Measurements from ENCODE around the gene NPEPPS.

Gene NPEPPS

GRCh38 chr17:47605011-47605410, 74.1 kb downstream of the NPEPPS start:
- no peak for DNase-seq (ENCODE audit: low read depth)
- H3K4me3 ChIP-seq (replicated peaks; ENCODE audit: low read depth, low read length), result no peak overlapping the region
- no peak for TF ChIP-seq CTCF (IDR thresholded peaks at IDR 0.05; ENCODE audit: low read length, missing control alignments)

DNA sequence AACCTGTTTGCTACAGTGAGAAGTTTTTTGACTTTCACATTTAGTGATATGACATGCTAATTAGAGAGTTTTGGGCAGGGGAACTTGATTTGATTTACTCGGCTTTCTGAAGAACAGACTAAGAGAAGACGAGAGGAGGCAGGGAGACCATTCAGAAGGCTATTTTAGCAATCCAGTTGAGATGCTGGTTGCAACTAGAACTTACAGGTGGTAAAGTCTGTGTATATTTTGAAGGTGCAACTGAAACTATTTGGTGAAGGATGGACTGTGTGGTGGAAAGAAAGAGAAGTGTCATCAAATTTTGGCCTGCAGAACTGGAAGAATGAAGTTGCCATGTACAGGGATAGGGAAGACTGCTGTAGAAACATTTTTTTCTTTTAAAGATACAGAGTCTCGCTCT, 76.6 kb downstream of the NPEPPS start:
- H3K4me3 ChIP-seq (replicated peaks; ENCODE audit: low read depth, low read length), result no peak overlapping the region
- no peak for DNase-seq (ENCODE audit: low read depth)
- TF ChIP-seq CTCF (IDR thresholded peaks at IDR 0.05; ENCODE audit: low read length, missing control alignments), result no peak

DNA sequence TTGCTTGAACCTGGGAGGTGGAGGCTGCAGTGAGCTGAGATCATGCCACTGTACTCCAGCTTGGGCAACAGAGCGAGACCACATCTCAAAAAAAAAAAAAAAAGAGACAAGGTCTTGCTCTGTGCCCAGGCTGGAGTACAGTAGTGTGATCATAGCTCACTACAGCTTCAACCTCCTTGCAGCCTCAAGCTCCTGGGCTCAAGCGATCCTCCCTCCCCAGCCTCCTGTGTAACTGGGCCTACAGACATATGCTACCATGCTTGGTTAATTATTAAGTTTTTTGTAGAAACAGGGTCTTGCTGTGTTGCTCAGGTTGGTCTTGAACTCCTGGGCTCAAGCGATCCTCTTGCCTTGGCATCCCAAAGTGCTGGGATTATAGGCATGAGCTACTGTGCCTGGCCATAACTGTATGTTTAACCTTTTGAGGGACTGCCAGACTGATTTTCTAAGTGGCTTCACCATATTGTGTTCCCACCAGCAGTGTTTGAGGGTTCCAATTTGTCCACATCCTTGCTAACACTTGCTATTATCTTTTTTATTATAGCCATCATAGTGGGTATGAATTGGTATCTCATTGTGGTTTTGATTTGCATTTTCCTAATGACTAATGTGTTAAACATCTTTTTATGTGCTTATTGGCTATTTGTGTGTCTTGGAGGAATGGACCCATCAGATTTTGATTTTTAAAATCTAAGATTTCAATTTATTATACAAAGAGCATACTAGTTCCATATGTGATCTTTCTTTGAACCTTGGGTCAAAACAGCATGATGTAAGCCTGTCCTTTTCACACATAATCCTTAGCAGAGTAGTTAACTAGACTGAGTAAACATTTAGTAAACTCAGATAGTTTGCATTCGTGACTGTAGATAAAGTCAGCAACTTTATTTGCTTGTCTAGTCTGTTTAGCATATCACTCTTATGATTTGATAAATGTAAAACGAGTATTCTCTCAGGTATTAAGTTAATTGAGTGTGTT, 80.8 kb downstream of the NPEPPS start:
- no peak for DNase-seq (ENCODE audit: low read depth)
- no peak for TF ChIP-seq CTCF (IDR thresholded peaks at IDR 0.05; ENCODE audit: low read length, missing control alignments)
- H3K4me3 ChIP-seq (replicated peaks; ENCODE audit: low read depth, low read length), result no peak overlapping the region

- peak; percentile 74 for DNase-seq (ENCODE audit: low read depth)
- H3K4me3 ChIP-seq (replicated peaks; ENCODE audit: low read depth, low read length), result no peak overlapping the region
- peak; percentile 58 for TF ChIP-seq CTCF (IDR thresholded peaks at IDR 0.05; ENCODE audit: low read length, missing control alignments)
Observed at GRCh38 chr17:47615766-47616424, 85.0 kb downstream of the NPEPPS start.

DNA sequence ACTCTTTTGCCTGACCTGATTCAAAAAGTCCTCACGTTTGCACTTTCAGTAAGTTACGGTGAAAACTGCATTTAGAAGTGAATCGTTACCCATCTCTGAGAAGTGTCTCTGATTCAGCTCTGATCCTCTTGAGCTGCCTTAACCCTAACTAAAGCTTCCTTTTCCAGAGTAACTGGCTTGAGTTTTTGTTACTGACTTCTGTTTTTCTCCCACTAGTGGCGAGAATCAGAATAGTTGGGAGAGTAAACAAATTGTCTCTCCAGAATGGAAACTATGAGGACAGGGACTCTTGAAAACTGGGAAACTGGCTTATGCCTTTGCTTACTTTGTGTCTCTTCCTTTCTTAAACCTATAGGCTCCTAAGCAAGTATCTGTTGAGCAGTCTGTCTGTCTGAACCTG, 87.5 kb downstream of the NPEPPS start:
- no peak overlapping the region for H3K4me3 ChIP-seq (replicated peaks; ENCODE audit: low read depth, low read length)
- DNase-seq (ENCODE audit: low read depth), result peak; percentile 19
- TF ChIP-seq CTCF (IDR thresholded peaks at IDR 0.05; ENCODE audit: low read length, missing control alignments), result peak; percentile 35

DNA sequence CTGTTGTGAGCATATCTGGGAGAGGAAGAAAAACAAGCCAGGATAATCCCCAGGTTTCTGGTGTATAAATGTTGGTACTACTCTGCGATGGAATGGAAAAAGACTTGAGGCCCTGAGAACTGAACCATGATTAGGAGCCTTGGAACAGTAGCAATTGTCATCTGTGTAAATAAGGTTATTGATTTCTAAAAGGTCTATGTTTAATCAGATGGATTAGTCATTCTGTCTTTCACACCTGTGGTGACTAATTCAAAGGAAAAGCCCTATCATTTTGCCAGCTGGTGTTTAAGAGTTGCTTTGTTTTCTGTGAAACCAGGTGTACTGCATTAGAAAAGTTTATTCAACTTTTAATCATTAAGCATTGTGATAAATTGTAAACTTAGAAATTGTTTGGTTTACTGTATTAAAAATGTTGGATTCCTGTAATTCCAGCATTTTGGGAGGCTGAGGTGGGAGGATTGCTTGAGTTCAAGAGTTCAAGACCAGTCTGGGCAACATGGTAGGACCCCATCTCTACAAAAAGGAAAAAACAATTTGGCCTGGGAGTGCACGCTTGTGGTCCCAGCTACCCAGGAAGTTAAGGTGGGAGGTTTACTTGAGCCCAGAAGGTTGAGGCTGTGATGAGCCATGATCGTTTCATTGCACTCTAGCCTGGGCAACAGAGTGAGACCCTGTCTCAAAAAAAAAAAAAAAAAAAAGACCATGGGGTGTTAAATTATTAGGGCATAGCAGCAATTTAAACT, 89.8 kb downstream of the NPEPPS start:
- no peak for DNase-seq (ENCODE audit: low read depth)
- no peak for TF ChIP-seq CTCF (IDR thresholded peaks at IDR 0.05; ENCODE audit: low read length, missing control alignments)
- H3K4me3 ChIP-seq (replicated peaks; ENCODE audit: low read depth, low read length), result no peak overlapping the region

All from fibroblast of pulmonary artery (primary cell).